Peyer's patch (tissue), 4 donors: Measurements from ENCODE around the gene GMEB2.

Source experiments
- CTCF ChIP-seq, 6 experiments: fragments of 450-650 bp in 4 of 6; fragments of 200-600 bp in 2 of 6; sonication (generic) in 1 of 6; IDR thresholded peaks; one replicate each; pipeline ENCODE4 v1.5.1; 2017 to 2019; ENCODE audit warnings: antibody characterized with exemption in 6 of 6, mild to moderate bottlenecking in 3 of 6, moderate library complexity in 1 of 6
- POLR2A ChIP-seq, 2 donors: fragments of 450-650 bp; IDR thresholded peaks; one replicate each; pipeline ENCODE4 v1.5.1; 2017; ENCODE audit warnings: antibody characterized with exemption in 2 of 2, mild to moderate bottlenecking in 2 of 2, moderate library complexity in 2 of 2

- no peak for TF ChIP-seq CTCF (IDR thresholded peaks at IDR 0.05)
- no peak for TF ChIP-seq POLR2A (IDR thresholded peaks at IDR 0.05)
These were observed 6.8 kb upstream of the GMEB2 start for GRCh38 chr20:63633732-63634131.
